Measurements from ENCODE around the gene ETS1. TPM values are rescaled to one million over a fixed set of nuclear protein-coding genes. Genes with fewer than 3 reads are reported as not detected.

ETS1 gene
- total RNA-seq, 2 experiments from 2014 or later, result 436 to 444 TPM

DNA sequence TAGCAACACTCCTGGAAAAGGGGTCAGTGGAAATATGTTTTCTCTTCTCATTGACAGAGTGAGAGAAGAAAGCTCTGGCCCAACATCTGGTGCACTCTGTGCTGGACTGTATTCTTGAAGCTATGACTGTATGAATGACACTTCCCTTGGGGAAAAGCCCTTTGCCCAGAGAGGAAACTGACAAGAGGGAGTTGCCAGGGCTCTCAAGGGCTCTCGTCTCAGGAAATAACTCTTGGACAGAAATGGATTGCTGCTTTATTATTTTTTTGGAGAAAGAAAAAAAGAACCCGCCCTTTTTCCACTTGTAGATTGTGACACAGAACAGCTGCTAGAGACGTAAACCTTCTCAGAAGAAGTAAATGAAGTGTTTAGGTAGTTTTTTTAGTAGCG, 11.4 kb downstream of the ETS1 start:
- POLR2A ChIA-PET, result interaction anchor here (1.3 kb wide), 1 partner anchor 23 kb away, joined by 3 read pairs; no protein-coding TSS in a partner anchor
- Mint-ChIP-seq H3K36me3 (no peaks in the 10 kb centered on the region), H3K27ac (no peak overlapping the region), H3K27me3 (no peaks in the 10 kb centered on the region), H3K4me1 (ENCODE audit: low read depth) (peaks cover 51% of the 10 kb centered on the region), H3K9me3 (no peaks in the 10 kb centered on the region), H3K4me3 (no peak overlapping the region)
- CTCF ChIA-PET, result no interaction called here
- DNase-seq, result no peak
- intact Hi-C loops (cut with micrococcal nuclease), result no loop called here

- H3K27ac Mint-ChIP-seq, result no peak overlapping the region
- H3K27me3 Mint-ChIP-seq, result no peaks in the 10 kb centered on the region
- no peak overlapping the region for H3K4me3 Mint-ChIP-seq
- CTCF ChIA-PET, result no interaction called here
- H3K9me3 Mint-ChIP-seq, result no peaks in the 10 kb centered on the region
- H3K4me1 Mint-ChIP-seq (ENCODE audit: low read depth), result peaks cover 45% of the 10 kb centered on the region
- POLR2A ChIA-PET, result no interaction called here
- intact Hi-C loops (cut with micrococcal nuclease), result no loop called here
- H3K36me3 Mint-ChIP-seq, result no peaks in the 10 kb centered on the region
- no peak for DNase-seq
These were observed 12.0 kb downstream of the ETS1 start for GRCh38 chr11:128575174-128575960.

DNA sequence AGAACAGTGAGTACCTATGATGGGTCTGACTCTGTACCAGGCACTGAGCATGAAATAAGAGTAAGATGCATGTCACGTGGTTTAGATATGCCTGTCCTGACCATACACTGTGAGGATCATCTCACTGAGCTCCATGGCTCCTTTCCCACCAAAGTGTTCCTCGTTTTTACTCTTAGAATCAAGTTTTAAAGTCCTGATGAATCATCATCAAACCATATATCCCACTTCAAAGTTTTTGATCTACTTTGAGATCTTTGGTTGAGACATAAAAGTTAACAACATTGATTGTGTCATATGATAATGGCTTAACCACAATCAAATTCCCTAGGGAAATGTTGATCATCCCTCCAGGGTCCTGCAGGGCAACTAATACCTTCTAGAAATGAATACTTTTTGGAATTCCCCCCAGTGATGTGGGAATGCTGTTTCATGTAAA, 12.8 kb downstream of the ETS1 start:
- ChIA-PET POLR2A (no interaction called here), CTCF (interaction anchor here (1.9 kb wide), 1 partner anchor 56 kb away, joined by 6 read pairs; no protein-coding TSS in a partner anchor)
- Mint-ChIP-seq H3K27ac (no peak overlapping the region), H3K4me3 (no peak overlapping the region), H3K4me1 (ENCODE audit: low read depth) (peaks cover 37% of the 10 kb centered on the region), H3K36me3 (no peaks in the 10 kb centered on the region), H3K27me3 (no peaks in the 10 kb centered on the region), H3K9me3 (no peaks in the 10 kb centered on the region)
- no peak for DNase-seq
- intact Hi-C loops (cut with micrococcal nuclease), result no loop called here

- no peak for DNase-seq
- Mint-ChIP-seq H3K4me3 (no peak overlapping the region), H3K27me3 (no peaks in the 10 kb centered on the region), H3K4me1 (ENCODE audit: low read depth) (peaks cover 32% of the 10 kb centered on the region), H3K36me3 (no peaks in the 10 kb centered on the region), H3K9me3 (no peaks in the 10 kb centered on the region), H3K27ac (no peak overlapping the region)
- ChIA-PET POLR2A (no interaction called here), CTCF (interaction anchor here (1.9 kb wide), 1 partner anchor 57 kb away, joined by 6 read pairs; no protein-coding TSS in a partner anchor)
- intact Hi-C loops (cut with micrococcal nuclease), result no loop called here
These were observed 13.7 kb downstream of the ETS1 start for GRCh38 chr11:128573638-128574037.

GRCh38 chr11:128572965-128573364, 14.4 kb downstream of the ETS1 start:
- Mint-ChIP-seq H3K9me3 (no peaks in the 10 kb centered on the region), H3K36me3 (no peaks in the 10 kb centered on the region), H3K4me1 (ENCODE audit: low read depth) (peaks cover 38% of the 10 kb centered on the region), H3K27me3 (no peaks in the 10 kb centered on the region), H3K27ac (no peak overlapping the region), H3K4me3 (no peak overlapping the region)
- POLR2A ChIA-PET, result no interaction called here
- CTCF ChIA-PET, result interaction anchor here (1.9 kb wide), 1 partner anchor 58 kb away, joined by 6 read pairs; no protein-coding TSS in a partner anchor
- no peak for DNase-seq
- intact Hi-C loops (cut with micrococcal nuclease), result no loop called here

DNA sequence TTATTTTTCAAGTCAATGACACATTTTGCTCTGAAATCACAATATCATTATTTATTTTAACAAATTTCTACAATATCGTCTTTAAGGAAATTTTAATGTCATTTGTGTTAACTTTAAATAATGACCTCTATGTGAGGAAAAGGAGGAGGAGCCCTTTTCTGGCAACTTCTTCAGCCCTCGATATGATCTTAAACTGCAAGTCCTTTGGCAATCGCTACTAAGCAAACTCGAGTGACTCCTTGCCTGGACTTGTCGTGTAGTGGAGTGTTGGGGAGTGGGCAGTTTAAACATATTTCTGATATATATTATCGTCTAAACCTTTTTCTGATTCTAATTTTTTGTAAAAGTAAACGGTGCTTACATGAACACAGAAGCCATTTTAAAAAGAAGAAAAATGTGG, 16.7 kb downstream of the ETS1 start:
- Mint-ChIP-seq H3K4me1 (ENCODE audit: low read depth) (peaks cover 25% of the 10 kb centered on the region), H3K36me3 (no peaks in the 10 kb centered on the region), H3K27me3 (no peaks in the 10 kb centered on the region), H3K27ac (no peak overlapping the region), H3K9me3 (no peaks in the 10 kb centered on the region), H3K4me3 (no peak overlapping the region)
- ChIA-PET CTCF (no interaction called here), POLR2A (no interaction called here)
- DNase-seq, result no peak
- intact Hi-C loops (cut with micrococcal nuclease), result no loop called here

- intact Hi-C loops (cut with micrococcal nuclease), result no loop called here
- POLR2A ChIA-PET, result no interaction called here
- no peaks in the 10 kb centered on the region for H3K36me3 Mint-ChIP-seq
- no peaks in the 10 kb centered on the region for H3K27me3 Mint-ChIP-seq
- no peak for DNase-seq
- no peak overlapping the region for H3K4me3 Mint-ChIP-seq
- H3K27ac Mint-ChIP-seq, result no peak overlapping the region
- no peaks in the 10 kb centered on the region for H3K9me3 Mint-ChIP-seq
- H3K4me1 Mint-ChIP-seq (ENCODE audit: low read depth), result peaks cover 11% of the 10 kb centered on the region
- CTCF ChIA-PET, result no interaction called here
These were observed 18.1 kb downstream of the ETS1 start for GRCh38 chr11:128569291-128569690.

- peak; percentile 55 for DNase-seq
- CTCF ChIA-PET, result no interaction called here
- POLR2A ChIA-PET, result no interaction called here
- no peak overlapping the region for H3K4me3 Mint-ChIP-seq
- H3K36me3 Mint-ChIP-seq, result no peaks in the 10 kb centered on the region
- no peaks in the 10 kb centered on the region for H3K9me3 Mint-ChIP-seq
- peaks cover 9% of the 10 kb centered on the region for H3K4me1 Mint-ChIP-seq (ENCODE audit: low read depth)
- intact Hi-C loops (cut with micrococcal nuclease), result no loop called here
- H3K27ac Mint-ChIP-seq, result no peak overlapping the region
- no peaks in the 10 kb centered on the region for H3K27me3 Mint-ChIP-seq
These were observed 19.1 kb downstream of the ETS1 start for GRCh38 chr11:128568166-128568778.

- H3K36me3 Mint-ChIP-seq, result no peaks in the 10 kb centered on the region
- H3K27ac Mint-ChIP-seq, result no peak overlapping the region
- no peak overlapping the region for H3K4me3 Mint-ChIP-seq
- H3K4me1 Mint-ChIP-seq (ENCODE audit: low read depth), result peaks cover 9% of the 10 kb centered on the region
- no peaks in the 10 kb centered on the region for H3K27me3 Mint-ChIP-seq
- intact Hi-C loops (cut with micrococcal nuclease), result no loop called here
- DNase-seq, result no peak
- H3K9me3 Mint-ChIP-seq, result no peaks in the 10 kb centered on the region
- ChIA-PET POLR2A (no interaction called here), CTCF (no interaction called here)
These were observed 20.2 kb downstream of the ETS1 start for GRCh38 chr11:128567130-128567529.

DNA sequence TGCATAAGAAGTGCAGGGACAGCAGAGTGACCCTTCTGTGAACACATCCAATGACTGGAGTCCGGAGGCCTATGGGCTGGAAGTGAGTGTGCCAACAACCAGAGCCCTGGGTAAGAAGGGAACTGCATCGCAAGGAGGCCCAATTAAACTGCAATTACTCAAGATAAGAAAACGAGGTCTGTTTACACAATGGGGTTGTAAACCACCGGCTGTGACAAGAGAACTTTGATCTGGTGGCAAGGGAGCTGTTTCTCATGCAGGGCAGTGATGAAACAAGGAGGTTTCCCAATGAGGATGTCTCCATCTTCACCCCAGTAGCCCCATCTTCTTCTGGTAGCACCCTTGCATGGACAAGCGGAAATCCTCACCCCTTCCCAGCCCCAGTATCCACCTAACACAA, 21.5 kb downstream of the ETS1 start:
- CTCF ChIA-PET, result no interaction called here
- Mint-ChIP-seq H3K4me3 (no peak overlapping the region), H3K4me1 (ENCODE audit: low read depth) (peaks cover 10% of the 10 kb centered on the region), H3K36me3 (no peaks in the 10 kb centered on the region), H3K27ac (no peak overlapping the region), H3K27me3 (no peaks in the 10 kb centered on the region), H3K9me3 (no peaks in the 10 kb centered on the region)
- no peak for DNase-seq
- intact Hi-C loops (cut with micrococcal nuclease), result no loop called here
- POLR2A ChIA-PET, result no interaction called here

GRCh38 chr11:128564642-128565245, 22.6 kb downstream of the ETS1 start:
- H3K4me3 Mint-ChIP-seq, result no peak overlapping the region
- POLR2A ChIA-PET, result no interaction called here
- H3K9me3 Mint-ChIP-seq, result no peaks in the 10 kb centered on the region
- no peaks in the 10 kb centered on the region for H3K36me3 Mint-ChIP-seq
- no peak for DNase-seq
- intact Hi-C loops (cut with micrococcal nuclease), result no loop called here
- peaks cover 19% of the 10 kb centered on the region for H3K4me1 Mint-ChIP-seq (ENCODE audit: low read depth)
- H3K27me3 Mint-ChIP-seq, result no peaks in the 10 kb centered on the region
- CTCF ChIA-PET, result no interaction called here
- H3K27ac Mint-ChIP-seq, result no peak overlapping the region

DNA sequence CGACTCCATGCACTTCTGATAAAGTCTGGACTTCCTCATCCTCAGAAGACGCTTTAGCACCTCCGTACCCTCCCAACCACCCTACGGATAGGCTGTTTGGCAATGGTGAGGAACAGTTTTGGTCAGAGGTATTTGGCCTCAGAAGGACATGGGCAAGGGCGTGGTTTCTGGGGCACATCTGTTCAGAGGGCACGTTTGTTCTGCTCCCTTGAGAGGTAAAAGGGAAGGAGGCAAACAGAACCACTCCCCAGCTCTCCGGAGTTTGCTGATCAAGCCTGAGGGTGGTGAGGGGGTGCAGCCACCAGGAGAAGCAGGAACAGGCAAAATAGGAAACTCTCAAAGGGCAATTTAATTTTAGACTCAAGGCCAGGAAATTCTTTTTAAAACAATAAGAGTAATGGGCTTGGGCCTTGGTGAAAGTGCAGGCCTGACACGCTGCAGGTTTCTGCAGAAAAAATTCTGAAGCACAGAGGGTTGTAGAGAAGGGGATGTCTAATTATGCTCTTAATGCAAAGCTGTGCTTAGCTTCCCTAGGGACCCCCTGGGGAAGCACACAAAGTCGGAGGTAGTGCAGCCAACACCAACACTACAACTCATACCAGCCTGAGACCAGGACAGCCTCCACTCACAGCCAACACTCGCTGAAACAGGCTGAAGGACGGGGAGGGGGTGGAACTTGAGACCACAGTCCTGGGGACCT, 23.3 kb downstream of the ETS1 start:
- ChIA-PET POLR2A (no interaction called here), CTCF (no interaction called here)
- no peak for DNase-seq
- H3K4me3 Mint-ChIP-seq, result no peak overlapping the region
- H3K9me3 Mint-ChIP-seq, result no peaks in the 10 kb centered on the region
- no peaks in the 10 kb centered on the region for H3K27me3 Mint-ChIP-seq
- intact Hi-C loops (cut with micrococcal nuclease), result no loop called here
- H3K4me1 Mint-ChIP-seq (ENCODE audit: low read depth), result peaks cover 24% of the 10 kb centered on the region
- no peaks in the 10 kb centered on the region for H3K36me3 Mint-ChIP-seq
- H3K27ac Mint-ChIP-seq, result no peak overlapping the region

All from activated CD4-positive, alpha-beta memory T cell treated with anti-CD3 and anti-CD28 coated beads for 36 hours (primary cell).